Neuronal stem cell (in vitro differentiated cells): ENCODE results near the gene HEYL.

Source experiments
- DNase-seq: peaks from one replicate; pipeline ENCODE4 v3.0.0-alpha.2; 2013; ENCODE audit warnings: low spot score
- H2AFZ ChIP-seq: one replicate; pipeline ENCODE4 v1.6.1; 2013; ENCODE audit warnings: mild to moderate bottlenecking, low read length, inconsistent platforms
- H2AK5ac ChIP-seq: 2 replicates; pipeline ENCODE4 v1.6.1; 2013; ENCODE audit warnings: low read depth, mild to moderate bottlenecking, inconsistent platforms, low read length, moderate library complexity, mixed read lengths
- H2BK120ac ChIP-seq: 2 replicates; pipeline ENCODE4 v1.6.1; 2013; ENCODE audit warnings: low read depth, mild to moderate bottlenecking, inconsistent platforms, low read length, moderate library complexity, mixed read lengths
- H2BK12ac ChIP-seq: one replicate; pipeline ENCODE4 v1.6.1; 2013; ENCODE audit warnings: low read length, inconsistent platforms
- H2BK15ac ChIP-seq: 2 replicates; pipeline ENCODE4 v1.6.1; 2013; ENCODE audit warnings: mild to moderate bottlenecking, low read length, inconsistent platforms, mixed read lengths
- H2BK5ac ChIP-seq: one replicate; pipeline ENCODE4 v1.6.1; 2013; ENCODE audit warnings: inconsistent platforms, mild to moderate bottlenecking, low read length, moderate library complexity
- H3K14ac ChIP-seq: one replicate; pipeline ENCODE4 v1.6.1; 2013; ENCODE audit warnings: low read length, inconsistent platforms
- H3K18ac ChIP-seq: 2 replicates; pipeline ENCODE4 v1.6.1; 2013; ENCODE audit warnings: low read length, inconsistent platforms
- H3K23ac ChIP-seq: 2 replicates; pipeline ENCODE4 v1.6.1; 2013; ENCODE audit warnings: low read depth, mild to moderate bottlenecking, mixed read lengths, low read length, inconsistent platforms; ENCODE audit not compliant: poor library complexity
- H3K27ac ChIP-seq: replicated peaks from 3 replicates; pipeline ENCODE4 v1.5.1; 2013; ENCODE audit warnings: low read length, inconsistent platforms
- H3K27me3 ChIP-seq, 3 experiments: 2 replicates each; pipeline ENCODE4 v1.6.1; 2013; ENCODE audit warnings: low read length in 3 of 3, mild to moderate bottlenecking in 2 of 3, inconsistent platforms in 1 of 3, low read depth in 1 of 3, mixed read lengths in 1 of 3, moderate library complexity in 1 of 3; ENCODE audit not compliant: control insufficient read depth in 3 of 3, insufficient read depth in 3 of 3
- H3K36me3 ChIP-seq, 2 donors: replicated peaks in 1 of 2; 2 replicates each; pipeline ENCODE4 v1.6.1; 2013; ENCODE audit warnings: low read length in 2 of 2; ENCODE audit not compliant: control insufficient read depth in 2 of 2, insufficient read depth in 2 of 2
- H3K4ac ChIP-seq: 2 replicates; pipeline ENCODE4 v1.6.1; 2013; ENCODE audit warnings: inconsistent platforms, mild to moderate bottlenecking, low read length, moderate library complexity
- H3K4me1 ChIP-seq, 2 donors: 1 replicate in 1 of 2; 2 replicates in 1 of 2; pipeline ENCODE4 v1.6.1; 2013; ENCODE audit warnings: low read length in 2 of 2, low read depth in 1 of 2; ENCODE audit not compliant: control insufficient read depth in 2 of 2, insufficient read depth in 1 of 2
- H3K4me2 ChIP-seq: one replicate; pipeline ENCODE4 v1.6.1; 2013; ENCODE audit warnings: mild to moderate bottlenecking, low read length, inconsistent platforms; ENCODE audit not compliant: insufficient read depth, poor library complexity, severe bottlenecking
- H3K4me3 ChIP-seq, 2 donors: 2 replicates each; pipeline ENCODE4 v1.5.1; 2013; ENCODE audit warnings: low read length in 2 of 2, mild to moderate bottlenecking in 2 of 2, inconsistent platforms in 1 of 2, moderate library complexity in 1 of 2
- H3K79me1 ChIP-seq: one replicate; pipeline ENCODE4 v1.6.1; 2013; ENCODE audit warnings: low read depth, mild to moderate bottlenecking, inconsistent platforms, low read length, moderate library complexity
- H3K9ac ChIP-seq: one replicate; pipeline ENCODE4 v1.6.1; 2013; ENCODE audit warnings: mild to moderate bottlenecking, low read depth, low read length, inconsistent platforms; ENCODE audit not compliant: poor library complexity
- H3K9me3 ChIP-seq, 2 donors: replicated peaks in 1 of 2; 2 replicates each; pipeline versions ENCODE3 to v1.6.1; 2013; ENCODE audit warnings: low read length in 2 of 2, mild to moderate bottlenecking in 2 of 2, inconsistent platforms in 1 of 2, low read depth in 1 of 2, mixed read lengths in 1 of 2, moderate library complexity in 1 of 2; ENCODE audit not compliant: control insufficient read depth in 2 of 2, insufficient read depth in 1 of 2
- H4K8ac ChIP-seq: one replicate; pipeline ENCODE4 v1.6.1; 2013; ENCODE audit warnings: low read depth, mild to moderate bottlenecking, inconsistent platforms, low read length, moderate library complexity
- H4K91ac ChIP-seq: one replicate; pipeline ENCODE4 v1.6.1; 2013; ENCODE audit warnings: low read length, low read depth, mild to moderate bottlenecking, inconsistent platforms; ENCODE audit not compliant: poor library complexity
- WGBS, 2 donors: extraction: QIAGEN DNeasy Blood & Tissue Kit; methylation state at CpG; one replicate each; pipeline ENCODE4 v1.1.7; 2013; ENCODE audit warnings: missing lambda C conversion rate in 2 of 2, mixed read lengths in 1 of 2; ENCODE audit not compliant: insufficient read length in 2 of 2, insufficient replicate concordance in 1 of 2; ENCODE audit errors: extremely low coverage in 2 of 2; 5-methylcytosine and 5-hydroxymethylcytosine counted together

Gene HEYL

GRCh38 chr1:39625462-39626273 is 13.8 kb downstream of the HEYL start:
- no peak overlapping the region for H3K9ac ChIP-seq
- peak overlapping the region; percentile 35 for H4K91ac ChIP-seq
- peak overlapping the region in 1 of 2 donors; percentile 54 for H3K4me3 ChIP-seq
- no peak overlapping the region for H2BK15ac ChIP-seq
- H3K9me3 ChIP-seq = no peaks in the 10 kb centered on the region
- WGBS, 2 donors = no CpG with 5 or more reads among the region's 11 CpGs
- H3K4me2 ChIP-seq = no peak overlapping the region
- H3K4me1 ChIP-seq = no peaks in the 10 kb centered on the region
- H3K4ac ChIP-seq = no peak overlapping the region
- peak overlapping the region; percentile 6 for H2AK5ac ChIP-seq
- H3K27me3 ChIP-seq = peaks cover 0 to 53% (median 0%) of the 10 kb centered on the region in 3 experiments
- H3K79me1 ChIP-seq = no peaks in the 10 kb centered on the region
- H2BK5ac ChIP-seq = no peak overlapping the region
- H3K36me3 ChIP-seq = no peaks in the 10 kb centered on the region
- no peak overlapping the region for H2BK120ac ChIP-seq
- H3K27ac ChIP-seq = no peak overlapping the region
- no peak overlapping the region for H2BK12ac ChIP-seq
- H2AFZ ChIP-seq = no peak overlapping the region
- no peak for DNase-seq
- H4K8ac ChIP-seq = no peak overlapping the region
- no peak overlapping the region for H3K18ac ChIP-seq
- H3K14ac ChIP-seq = peak overlapping the region; percentile 17
- peak overlapping the region; percentile 77 for H3K23ac ChIP-seq

DNA sequence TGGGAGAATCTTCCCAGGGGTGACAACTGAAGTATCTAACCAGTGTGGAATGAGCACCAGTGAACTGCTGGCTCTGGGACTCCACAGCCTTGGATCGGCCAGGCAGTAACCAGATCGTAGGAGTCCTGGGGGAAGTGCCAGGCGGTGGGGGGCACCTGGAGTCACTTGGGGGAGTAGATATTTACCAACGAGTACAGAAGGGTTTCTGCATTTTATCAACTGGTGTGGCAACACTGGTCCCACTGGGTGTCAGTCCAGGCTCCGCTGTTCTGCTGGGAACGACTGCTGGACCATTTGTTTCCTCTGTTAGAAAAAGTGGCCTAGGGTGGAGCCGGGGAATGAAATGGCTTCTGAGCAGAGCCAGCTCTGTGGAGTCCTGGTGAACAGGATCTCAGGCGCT is 14.4 kb downstream of the HEYL start:
- H3K9ac ChIP-seq = no peak overlapping the region
- no peak overlapping the region for H4K91ac ChIP-seq
- H3K18ac ChIP-seq = no peak overlapping the region
- H3K79me1 ChIP-seq = no peaks in the 10 kb centered on the region
- no peak overlapping the region for H2BK120ac ChIP-seq
- no peak overlapping the region for H2AK5ac ChIP-seq
- DNase-seq = no peak
- H3K36me3 ChIP-seq = no peaks in the 10 kb centered on the region
- H2BK5ac ChIP-seq = no peak overlapping the region
- no peak overlapping the region for H2BK12ac ChIP-seq
- no peak overlapping the region for H2BK15ac ChIP-seq
- H4K8ac ChIP-seq = no peak overlapping the region
- peaks cover 0 to 47% (median 0%) of the 10 kb centered on the region in 3 experiments for H3K27me3 ChIP-seq
- no peak overlapping the region for H3K14ac ChIP-seq
- H2AFZ ChIP-seq = no peak overlapping the region
- no peaks in the 10 kb centered on the region for H3K4me1 ChIP-seq
- no peak overlapping the region for H3K4me3 ChIP-seq
- no peak overlapping the region for H3K27ac ChIP-seq
- H3K4ac ChIP-seq = no peak overlapping the region
- no CpG with 5 or more reads among the region's 8 CpGs for WGBS, 2 donors
- no peak overlapping the region for H3K4me2 ChIP-seq
- H3K9me3 ChIP-seq = no peaks in the 10 kb centered on the region
- H3K23ac ChIP-seq = no peak overlapping the region

- no CpG with 5 or more reads among the region's 6 CpGs for WGBS, 2 donors
- H3K4ac ChIP-seq = no peak overlapping the region
- no peak overlapping the region for H2AFZ ChIP-seq
- no peak overlapping the region for H2BK5ac ChIP-seq
- H3K4me2 ChIP-seq = no peak overlapping the region
- no peak overlapping the region for H3K4me3 ChIP-seq
- H3K27ac ChIP-seq = no peak overlapping the region
- H3K4me1 ChIP-seq = peaks cover 0 to 2% of the 10 kb centered on the region in 2 donors
- H3K18ac ChIP-seq = no peak overlapping the region
- H3K9ac ChIP-seq = no peak overlapping the region
- no peaks in the 10 kb centered on the region for H3K9me3 ChIP-seq
- peaks cover 0 to 51% (median 0%) of the 10 kb centered on the region in 3 experiments for H3K27me3 ChIP-seq
- H2AK5ac ChIP-seq = no peak overlapping the region
- H2BK120ac ChIP-seq = no peak overlapping the region
- H2BK15ac ChIP-seq = no peak overlapping the region
- H4K8ac ChIP-seq = no peak overlapping the region
- no peaks in the 10 kb centered on the region for H3K36me3 ChIP-seq
- no peak for DNase-seq
- H3K79me1 ChIP-seq = no peaks in the 10 kb centered on the region
- no peak overlapping the region for H4K91ac ChIP-seq
- H3K14ac ChIP-seq = no peak overlapping the region
- H2BK12ac ChIP-seq = no peak overlapping the region
- no peak overlapping the region for H3K23ac ChIP-seq
Observed at GRCh38 chr1:39623053-39623452, 16.4 kb downstream of the HEYL start.

- Histone ChIP-seq H3K4me1 (peaks cover 0 to 2% of the 10 kb centered on the region in 2 donors), H3K9me3 (no peaks in the 10 kb centered on the region), H2BK15ac (no peak overlapping the region), H3K9ac (no peak overlapping the region), H3K4ac (no peak overlapping the region), H3K27ac (no peak overlapping the region), H2BK12ac (no peak overlapping the region), H2BK5ac (no peak overlapping the region), H2AFZ (no peak overlapping the region), H3K79me1 (no peaks in the 10 kb centered on the region), H3K18ac (no peak overlapping the region), H2BK120ac (no peak overlapping the region), H4K91ac (no peak overlapping the region), H3K27me3 (peaks cover 0 to 45% (median 0%) of the 10 kb centered on the region in 3 experiments), H3K36me3 (no peaks in the 10 kb centered on the region), H3K4me2 (no peak overlapping the region), H3K14ac (no peak overlapping the region), H3K23ac (no peak overlapping the region), H3K4me3 (no peak overlapping the region), H4K8ac (no peak overlapping the region), H2AK5ac (no peak overlapping the region)
- no CpG with 5 or more reads among the region's 3 CpGs for WGBS, 2 donors
- no peak for DNase-seq
Observed at GRCh38 chr1:39622427-39622826, 17.0 kb downstream of the HEYL start.
